Esophagus muscularis mucosa (tissue), 4 donors: ENCODE data around the gene MYH7B.

Experiments
- EP300 ChIP-seq: sonication (generic); formaldehyde crosslinking; IDR thresholded peaks from one replicate; pipeline ENCODE4 v1.6.1; 2017; ENCODE audit warnings: antibody characterized with exemption
- POLR2A ChIP-seq: fragments of 450-650 bp; IDR thresholded peaks from one replicate; pipeline ENCODE4 v1.6.1; 2017; ENCODE audit warnings: antibody characterized with exemption, moderate library complexity, mild to moderate bottlenecking, low read depth
- POLR2AphosphoS5 ChIP-seq, 2 donors: sonication (generic); formaldehyde crosslinking; IDR thresholded peaks; one replicate each; pipeline ENCODE4 v1.6.1; 2017; ENCODE audit warnings: antibody characterized with exemption in 2 of 2
- TF ChIP-seq, protein P1 (sequence below), 3 experiments: fragments of 200-600 bp in 2 of 3; fragments of 450-650 bp in 1 of 3; sonication (generic) in 2 of 3; IDR thresholded peaks; one replicate each; pipeline ENCODE4 v1.5.1; 2017 to 2019; ENCODE audit warnings: antibody characterized with exemption in 3 of 3, mild to moderate bottlenecking in 2 of 3, moderate library complexity in 1 of 3

DNA sequence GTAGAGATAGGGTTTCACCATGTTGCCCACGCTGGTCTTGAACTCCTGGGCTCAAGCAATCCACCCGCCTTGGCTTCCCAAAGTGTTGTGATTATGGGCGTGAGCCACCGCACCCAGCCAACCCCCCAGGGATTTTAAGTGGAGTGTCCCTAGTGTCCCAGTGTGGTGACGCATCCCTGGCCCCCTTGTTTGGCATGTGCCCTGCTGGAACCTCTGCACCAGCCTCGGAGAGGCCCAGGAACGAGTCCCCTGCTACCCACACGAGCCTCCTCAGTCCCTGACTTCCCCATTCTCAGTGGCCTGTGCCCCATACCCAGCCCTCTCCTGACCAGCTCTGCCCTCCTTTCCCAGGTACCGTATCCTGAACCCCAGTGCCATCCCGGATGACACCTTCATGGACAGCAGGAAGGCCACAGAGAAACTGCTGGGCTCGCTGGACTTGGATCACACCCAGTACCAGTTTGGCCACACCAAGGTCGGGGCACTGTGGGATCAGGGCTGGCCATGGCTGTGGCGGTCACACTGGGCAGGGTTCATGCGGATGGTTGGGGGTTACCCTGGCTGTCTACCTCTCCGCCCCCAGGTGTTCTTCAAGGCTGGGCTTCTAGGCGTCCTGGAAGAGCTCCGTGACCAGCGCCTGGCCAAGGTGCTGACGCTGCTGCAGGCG, 37.2 kb downstream of the MYH7B start:
- TF ChIP-seq, protein P1, sequence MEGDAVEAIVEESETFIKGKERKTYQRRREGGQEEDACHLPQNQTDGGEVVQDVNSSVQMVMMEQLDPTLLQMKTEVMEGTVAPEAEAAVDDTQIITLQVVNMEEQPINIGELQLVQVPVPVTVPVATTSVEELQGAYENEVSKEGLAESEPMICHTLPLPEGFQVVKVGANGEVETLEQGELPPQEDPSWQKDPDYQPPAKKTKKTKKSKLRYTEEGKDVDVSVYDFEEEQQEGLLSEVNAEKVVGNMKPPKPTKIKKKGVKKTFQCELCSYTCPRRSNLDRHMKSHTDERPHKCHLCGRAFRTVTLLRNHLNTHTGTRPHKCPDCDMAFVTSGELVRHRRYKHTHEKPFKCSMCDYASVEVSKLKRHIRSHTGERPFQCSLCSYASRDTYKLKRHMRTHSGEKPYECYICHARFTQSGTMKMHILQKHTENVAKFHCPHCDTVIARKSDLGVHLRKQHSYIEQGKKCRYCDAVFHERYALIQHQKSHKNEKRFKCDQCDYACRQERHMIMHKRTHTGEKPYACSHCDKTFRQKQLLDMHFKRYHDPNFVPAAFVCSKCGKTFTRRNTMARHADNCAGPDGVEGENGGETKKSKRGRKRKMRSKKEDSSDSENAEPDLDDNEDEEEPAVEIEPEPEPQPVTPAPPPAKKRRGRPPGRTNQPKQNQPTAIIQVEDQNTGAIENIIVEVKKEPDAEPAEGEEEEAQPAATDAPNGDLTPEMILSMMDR (IDR thresholded peaks at IDR 0.05) = no peak
- TF ChIP-seq POLR2A (no peak), POLR2AphosphoS5 (IDR thresholded peaks at IDR 0.05) (no peak), EP300 (no peak)
